ENCODE results near the gene UBC. TPM values are rescaled to one million over a fixed set of nuclear protein-coding genes. Genes with fewer than 3 reads are reported as not detected.

UBC gene
- total and polyA plus RNA-seq, 9 of the 15 experiments (the other 6 are each of a cell fraction or from before 2014, with no cell fraction given) = 533 to 1,153 (median 813) TPM

GRCh38 chr12:124921200-124922031 lies 7.0 kb upstream of the UBC start (continued):
- TF ChIP-seq KHSRP (IDR thresholded peaks at IDR 0.05) (no peak), SMAD4 (CRISPR knock-in tag; conservative IDR thresholded peaks at IDR 0.05) (no peak), IFI16 (CRISPR knock-in tag; IDR thresholded peaks at IDR 0.05) (no peak), BCOR (IDR thresholded peaks at IDR 0.05) (peak; percentile 68; the same call in 1 of the 2 replicates), NEUROD1 (IDR thresholded peaks at IDR 0.05; ENCODE audit: borderline replicate concordance, low read depth, low read length, partially characterized antibody) (no peak), PATZ1 (CRISPR knock-in tag; IDR thresholded peaks at IDR 0.05; ENCODE audit: borderline replicate concordance) (no peak), ZNF436 (CRISPR knock-in tag; IDR thresholded peaks at IDR 0.05) (no peak), ARID2 (IDR thresholded peaks at IDR 0.05) (no peak), MAFG (tag; conservative IDR thresholded peaks at IDR 0.05) (no peak), ZNF224 (CRISPR knock-in tag; IDR thresholded peaks at IDR 0.05) (no peak), SUPT5H (IDR thresholded peaks at IDR 0.05) (no peak), NFRKB (IDR thresholded peaks at IDR 0.05; ENCODE audit: low read depth) (no peak), HNRNPH1 (optimal IDR thresholded peaks at IDR 0.05; ENCODE audit: low read depth, low read length) (peak; percentile 87), HDAC8 (tag; IDR thresholded peaks at IDR 0.05) (no peak), SMARCC2 (IDR thresholded peaks at IDR 0.05; ENCODE audit: low read depth) (no peak), GTF2A2 (tag; IDR thresholded peaks at IDR 0.05) (no peak), ELK3 (CRISPR knock-in tag; IDR thresholded peaks at IDR 0.05) (no peak), MNT (conservative IDR thresholded peaks at IDR 0.05) (no peak), TCF15 (CRISPR knock-in tag; IDR thresholded peaks at IDR 0.05) (no peak), ELK1 (CRISPR knock-in tag; IDR thresholded peaks at IDR 0.05) (no peak), ZKSCAN8 (CRISPR knock-in tag; IDR thresholded peaks at IDR 0.05) (no peak), ZSCAN29 (IDR thresholded peaks at IDR 0.05) (0 out of 2 replicates have a peak, but pooled peaks have one; percentile 49)

Measured in K562 (cell line).